GM08714 (cell line): ENCODE data around the gene LIN37.
A peak's percentile ranks its signal among the peaks of the same experiment; 100 is the strongest.
"Not testable (repeated sequence)": the region's sequence is repeated elsewhere in the genome, so short reads cannot be mapped to it uniquely, and the experiment has no call there.

ENCODE experiments used
- H3K4me3 ChIP-seq: fragments of 200-500 bp; sonication (Bioruptor generic); 2 replicates; pipeline ENCODE4 v1.5.1; 2014; ENCODE audit warnings: mild to moderate bottlenecking, low read length, inconsistent platforms
- ZNF274 ChIP-seq: IDR thresholded peaks from 2 replicates; pipeline ENCODE4 v1.6.1; 2012; ENCODE audit warnings: mild to moderate bottlenecking, low read depth, low read length

Gene LIN37

GRCh38 chr19:35715981-35716800 is 32.2 kb upstream of the LIN37 start:
- TF ChIP-seq ZNF274, result no peak
- H3K4me3 ChIP-seq, result peak overlapping the region; percentile 84

- peak overlapping the region; percentile 84 for H3K4me3 ChIP-seq
- TF ChIP-seq ZNF274, result no peak
Measured at GRCh38 chr19:35716801-35717664, 31.3 kb upstream of the LIN37 start.

GRCh38 chr19:35717665-35718344 is 30.6 kb upstream of the LIN37 start, which contains the start of gene KMT2B:
TSS of gene KMT2B (plus strand) at chr19:35718003. CDS start at chr19:35718019, 16 bp downstream.
- no peak for TF ChIP-seq ZNF274

GRCh38 chr19:35718345-35719041 is 29.9 kb upstream of the LIN37 start:
- no peak for TF ChIP-seq ZNF274
- H3K4me3 ChIP-seq, result peak overlapping the region; percentile 83

More at GRCh38 chr19:35717665-35718344, 30.6 kb upstream of the LIN37 start, which contains the start of gene KMT2B:
- peak within 1 kb of the TSS; percentile 84 for H3K4me3 ChIP-seq

GRCh38 chr19:35719402-35720162 is 28.8 kb upstream of the LIN37 start:
- peak overlapping the region; percentile 83; the same call in 1 of the 2 replicates for H3K4me3 ChIP-seq
- no peak for TF ChIP-seq ZNF274

GRCh38 chr19:35720163-35720524 is 28.2 kb upstream of the LIN37 start:
- TF ChIP-seq ZNF274, result no peak

GRCh38 chr19:35720648-35721047 is 27.7 kb upstream of the LIN37 start:
- TF ChIP-seq ZNF274, result no peak
- no peak overlapping the region for H3K4me3 ChIP-seq

More at GRCh38 chr19:35720163-35720524, 28.2 kb upstream of the LIN37 start:
- no peak overlapping the region for H3K4me3 ChIP-seq

GRCh38 chr19:35721374-35721773 is 27.0 kb upstream of the LIN37 start:
- no peak for TF ChIP-seq ZNF274
- no peak overlapping the region for H3K4me3 ChIP-seq

GRCh38 chr19:35722461-35722860 is 25.9 kb upstream of the LIN37 start:
- TF ChIP-seq ZNF274, result no peak

GRCh38 chr19:35722897-35723296 is 25.5 kb upstream of the LIN37 start:
- H3K4me3 ChIP-seq, result no peak overlapping the region
- TF ChIP-seq ZNF274, result no peak

More at GRCh38 chr19:35722461-35722860, 25.9 kb upstream of the LIN37 start:
- H3K4me3 ChIP-seq, result no peak overlapping the region

- H3K4me3 ChIP-seq, result no peak overlapping the region
- no peak for TF ChIP-seq ZNF274
Measured at GRCh38 chr19:35723671-35724070, 24.7 kb upstream of the LIN37 start.

- H3K4me3 ChIP-seq, result not testable (repeated sequence)
Measured at GRCh38 chr19:35724132-35724531, 24.2 kb upstream of the LIN37 start.

GRCh38 chr19:35724560-35724959 is 23.8 kb upstream of the LIN37 start:
- TF ChIP-seq ZNF274, result no peak
- no peak overlapping the region for H3K4me3 ChIP-seq
